NCI-H748 (cell line): ENCODE measurements around the gene WNK1.
A peak's percentile ranks its signal among the peaks of the same experiment; 100 is the strongest.
"Not testable (repeated sequence)": the region's sequence is repeated elsewhere in the genome, so short reads cannot be mapped to it uniquely, and the experiment has no call there.

Experiments used
- DNase-seq: peaks from one replicate; lab custom pipeline; 2025; ENCODE audit not compliant: unreplicated experiment; lab: John Stamatoyannopoulos, UW

The WNK1 gene

GRCh38 chr12:751999-752694, at the start of gene WNK1:
Gene WNK1 (plus strand): TSS chr12:752579. CDS start chr12:753566, 987 bp downstream.
- peak; percentile 98 for DNase-seq

- no peak for DNase-seq
Measured at GRCh38 chr12:704516-705242, 47.7 kb upstream of the WNK1 start.

- not testable (repeated sequence) for DNase-seq
Measured at GRCh38 chr12:708084-708483, 44.3 kb upstream of the WNK1 start.

- DNase-seq: no peak
Measured at GRCh38 chr12:709455-710020, 42.8 kb upstream of the WNK1 start.

GRCh38 chr12:712172-712863, 40.1 kb upstream of the WNK1 start:
- peak; percentile 33 for DNase-seq

GRCh38 chr12:713281-713875, 39.0 kb upstream of the WNK1 start:
- no peak for DNase-seq

- DNase-seq: no peak
Measured at GRCh38 chr12:716506-716905, 35.9 kb upstream of the WNK1 start.

GRCh38 chr12:718756-719102, 33.6 kb upstream of the WNK1 start:
- DNase-seq: no peak

- DNase-seq: no peak
Measured at GRCh38 chr12:720231-720941, 32.0 kb upstream of the WNK1 start.

GRCh38 chr12:724194-724855, 28.1 kb upstream of the WNK1 start:
- no peak for DNase-seq

GRCh38 chr12:725076-725475, 27.3 kb upstream of the WNK1 start:
- no peak for DNase-seq

GRCh38 chr12:726281-727140, 25.9 kb upstream of the WNK1 start:
- no peak for DNase-seq

GRCh38 chr12:727321-727720, 25.1 kb upstream of the WNK1 start:
- no peak for DNase-seq

GRCh38 chr12:728781-729180, 23.6 kb upstream of the WNK1 start:
- no peak for DNase-seq

- no peak for DNase-seq
Measured at GRCh38 chr12:729221-729620, 23.2 kb upstream of the WNK1 start.

- DNase-seq: no peak
Measured at GRCh38 chr12:730550-730949, 21.8 kb upstream of the WNK1 start.

GRCh38 chr12:737122-737739, 15.1 kb upstream of the WNK1 start:
- no peak for DNase-seq

GRCh38 chr12:738712-739111, 13.7 kb upstream of the WNK1 start:
- no peak for DNase-seq

GRCh38 chr12:739349-739748, 13.0 kb upstream of the WNK1 start:
- DNase-seq: no peak
